Body of pancreas (tissue), 4 donors: ENCODE results near the gene SLC6A19.

Source experiments
- CTCF ChIP-seq, 7 experiments: fragments of 450-650 bp in 4 of 7; fragments of 200-600 bp in 3 of 7; sonication (generic) in 3 of 7; IDR thresholded peaks; one replicate each; pipeline ENCODE4 v1.5.1; 2016 to 2019; ENCODE audit warnings: antibody characterized with exemption in 7 of 7
- POLR2A ChIP-seq, 3 donors: fragments of 450-650 bp; IDR thresholded peaks; one replicate each; pipeline ENCODE4 v1.6.1; 2016; ENCODE audit warnings: antibody characterized with exemption in 3 of 3, mild to moderate bottlenecking in 2 of 3

GRCh38 chr5:1244255-1244654 lies 42.9 kb downstream of the SLC6A19 start:
- TF ChIP-seq CTCF (IDR thresholded peaks at IDR 0.05), result no peak
- TF ChIP-seq POLR2A (IDR thresholded peaks at IDR 0.05), result no peak
